SU-DHL-6 (cell line): Measurements from ENCODE around the gene OR11A1.

Experiments
- H2AFZ ChIP-seq: fragments of 200-600 bp; sonication (generic); 2 replicates; pipeline ENCODE4 v1.6.1; 2014; ENCODE audit warnings: low read depth, mild to moderate bottlenecking, moderate library complexity, mixed read lengths, antibody characterized with exemption, low read length; ENCODE audit not compliant: severe bottlenecking
- H3F3A ChIP-seq: fragments of 200-600 bp; shearing (Covaris generic); 2 replicates; pipeline ENCODE4 v1.6.0; 2016; ENCODE audit warnings: antibody characterized with exemption, mild to moderate bottlenecking; ENCODE audit not compliant: insufficient read depth
- H3K27ac ChIP-seq: fragments of 200-600 bp; sonication (generic); 2 replicates; pipeline ENCODE4 v1.5.1; 2016; ENCODE audit warnings: low read depth, mild to moderate bottlenecking, low read length, moderate library complexity, mixed read lengths
- H3K27me3 ChIP-seq: fragments of 200-600 bp; sonication (generic), shearing (Covaris generic); 2 replicates; pipeline ENCODE4 v1.6.0; 2014; ENCODE audit warnings: mild to moderate bottlenecking, low read length
- H3K36me3 ChIP-seq: fragments of 200-600 bp; sonication (generic); 2 replicates; pipeline ENCODE4 v1.6.1; 2014; ENCODE audit warnings: mild to moderate bottlenecking, low read length, mixed read lengths
- H3K4me2 ChIP-seq: fragments of 300-600, 200-600 bp; shearing (Covaris generic), sonication (generic); 2 replicates; pipeline ENCODE4 v1.6.0; 2014; ENCODE audit warnings: low read length, low read depth, mild to moderate bottlenecking; ENCODE audit not compliant: poor library complexity, severe bottlenecking
- H3K4me3 ChIP-seq: fragments of 200-600 bp; sonication (generic); 2 replicates; pipeline ENCODE4 v1.5.1; 2014; ENCODE audit warnings: antibody characterized with exemption, low read length, mild to moderate bottlenecking, mixed read lengths; ENCODE audit not compliant: insufficient read depth, poor library complexity, severe bottlenecking
- H3K79me2 ChIP-seq: fragments of 200-600 bp; sonication (generic); 2 replicates; pipeline ENCODE4 v1.6.1; 2014; ENCODE audit warnings: mild to moderate bottlenecking, low read length, moderate library complexity; ENCODE audit not compliant: insufficient read depth
- H3K9ac ChIP-seq: fragments of 200-600 bp; sonication (generic); 2 replicates; pipeline ENCODE4 v1.7.0; 2014; ENCODE audit warnings: mild to moderate bottlenecking, low read length
- H3K9me2 ChIP-seq: fragments of 200-600 bp; sonication (generic); replicated peaks from 2 replicates; pipeline ENCODE4 v1.6.1; 2014; ENCODE audit warnings: low read length; ENCODE audit not compliant: insufficient read depth
- H3K9me3 ChIP-seq: fragments of 200-600 bp; sonication (generic); 2 replicates; pipeline ENCODE4 v1.6.1; 2014; ENCODE audit warnings: low read length, mixed read lengths; ENCODE audit not compliant: insufficient read depth
- H4K20me1 ChIP-seq: fragments of 200-600 bp; sonication (generic); 2 replicates; pipeline ENCODE4 v1.6.1; 2014; ENCODE audit warnings: low read depth, mild to moderate bottlenecking, antibody characterized with exemption, low read length, moderate library complexity, mixed read lengths
- CTCF ChIP-seq: fragments of 200-600 bp; sonication (generic); IDR thresholded peaks from one replicate; pipeline ENCODE4 v1.5.1; 2017; ENCODE audit warnings: antibody characterized with exemption, mild to moderate bottlenecking, low read length, moderate library complexity; ENCODE audit not compliant: insufficient read depth, poor library complexity, severe bottlenecking
- EZH2phosphoT487 ChIP-seq: fragments of 200-600 bp; sonication (generic), shearing (Covaris generic); conservative IDR thresholded peaks from 2 replicates; pipeline ENCODE4 v1.6.1; 2018; ENCODE audit warnings: mild to moderate bottlenecking, antibody characterized with exemption, low read length, moderate library complexity, mixed read lengths

OR11A1 gene

GRCh38 chr6:29424575-29424974 is 32.3 kb downstream of the OR11A1 start:
- TF ChIP-seq CTCF (no peak), EZH2phosphoT487 (no peak)
- Histone ChIP-seq H3K36me3 (no peaks in the 10 kb centered on the region), H2AFZ (no peak overlapping the region), H3K9me3 (no peaks in the 10 kb centered on the region), H3K4me3 (no peak overlapping the region), H3K27ac (no peak overlapping the region), H3K9ac (no peak overlapping the region), H3K27me3 (0 out of 2 replicates have a peak, but pooled peaks cover 3% of the 10 kb centered on the region), H3K4me2 (no peak overlapping the region), H3F3A (no peaks in the 10 kb centered on the region), H4K20me1 (no peaks in the 10 kb centered on the region; the same call in 1 of the 2 replicates), H3K79me2 (no peaks in the 10 kb centered on the region), H3K9me2 (no peaks in the 10 kb centered on the region)

- Histone ChIP-seq H2AFZ (no peak overlapping the region), H3K9ac (no peak overlapping the region)
- no peak for TF ChIP-seq EZH2phosphoT487
- no peak for TF ChIP-seq CTCF
Measured at GRCh38 chr6:29424168-29424567, 32.7 kb downstream of the OR11A1 start.

GRCh38 chr6:29419516-29419915 is 37.4 kb downstream of the OR11A1 start:
- Histone ChIP-seq H3K9me3 (no peaks in the 10 kb centered on the region), H3F3A (no peaks in the 10 kb centered on the region), H4K20me1 (no peaks in the 10 kb centered on the region; the same call in 1 of the 2 replicates), H3K9ac (no peak overlapping the region), H3K27ac (no peak overlapping the region), H2AFZ (no peak overlapping the region), H3K36me3 (no peaks in the 10 kb centered on the region), H3K79me2 (no peaks in the 10 kb centered on the region), H3K9me2 (no peaks in the 10 kb centered on the region), H3K4me2 (no peak overlapping the region), H3K27me3 (0 out of 2 replicates have a peak, but pooled peaks cover 3% of the 10 kb centered on the region), H3K4me3 (no peak overlapping the region)
- no peak for TF ChIP-seq EZH2phosphoT487
- TF ChIP-seq CTCF: no peak

More at GRCh38 chr6:29424168-29424567, 32.7 kb downstream of the OR11A1 start:
- H3K9me2 ChIP-seq: no peaks in the 10 kb centered on the region
- no peaks in the 10 kb centered on the region for H3F3A ChIP-seq
- H3K27ac ChIP-seq: no peak overlapping the region
- H4K20me1 ChIP-seq: no peaks in the 10 kb centered on the region; the same call in 1 of the 2 replicates
- H3K79me2 ChIP-seq: no peaks in the 10 kb centered on the region
- H3K36me3 ChIP-seq: no peaks in the 10 kb centered on the region
- H3K4me3 ChIP-seq: no peak overlapping the region
- H3K9me3 ChIP-seq: no peaks in the 10 kb centered on the region
- 0 out of 2 replicates have a peak, but pooled peaks cover 3% of the 10 kb centered on the region for H3K27me3 ChIP-seq
- H3K4me2 ChIP-seq: no peak overlapping the region
